CD4-positive, alpha-beta T cell (primary cell): Measurements from ENCODE around the gene ACAD11. TPM values are rescaled to one million over a fixed set of nuclear protein-coding genes. Genes with fewer than 3 reads are reported as not detected.

Experiments
- ATAC-seq: fragments of 200-7000 bp; cut with Tn5 transposase; one replicate; pipeline ENCODE4 v1.10.0; 2022; ENCODE audit warnings: mild to moderate bottlenecking; ENCODE audit not compliant: poor library complexity
- CTCF ChIA-PET: fragments of 350-600 bp; sonication (Branson Sonifier 250); formaldehyde crosslinking; loops from one replicate; lab custom pipeline; 2021; ENCODE audit warnings: antibody characterized with exemption, inconsistent platforms; lab: Charles Lee
- POLR2A ChIA-PET: fragments of 350-600 bp; sonication (Branson Sonifier 250); formaldehyde crosslinking; loops from one replicate; lab custom pipeline; 2021; ENCODE audit warnings: antibody characterized with exemption, inconsistent platforms; lab: Charles Lee
- DNase-seq, 14 experiments: peaks; one replicate each; pipeline ENCODE4 v3.0.0-alpha.2; 2013 to 2020; ENCODE audit warnings: mixed read lengths in 2 of 14
- H3K27ac ChIP-seq, 2 donors: one replicate each; pipeline versions ENCODE4 v1.5.1 to v1.7.0; 2013; ENCODE audit warnings: low read length in 2 of 2, low read depth in 1 of 2, mild to moderate bottlenecking in 1 of 2
- H3K27me3 ChIP-seq, 2 experiments: 1 replicate in 1 of 2; 2 replicates in 1 of 2; pipeline versions ENCODE4 v1.6.1 to v1.7.0; 2013; ENCODE audit warnings: low read length in 2 of 2, control low read depth in 1 of 2, mild to moderate bottlenecking in 1 of 2, moderate library complexity in 1 of 2; ENCODE audit not compliant: insufficient read depth in 2 of 2, control insufficient read depth in 1 of 2
- H3K36me3 ChIP-seq: one replicate; pipeline ENCODE4 v1.6.1; 2013; ENCODE audit warnings: low read length, control low read depth; ENCODE audit not compliant: insufficient read depth
- H3K4me1 ChIP-seq: one replicate; pipeline ENCODE4 v1.6.1; 2013; ENCODE audit warnings: low read length, control low read depth; ENCODE audit not compliant: insufficient read depth
- H3K4me3 ChIP-seq: one replicate; pipeline ENCODE4 v1.5.1; 2013; ENCODE audit warnings: mild to moderate bottlenecking, low read length, moderate library complexity
- H3K9me3 ChIP-seq, 2 experiments: 1 replicate in 1 of 2; 2 replicates in 1 of 2; pipeline versions ENCODE4 v1.6.1 to v1.7.0; 2013; ENCODE audit warnings: low read length in 2 of 2, mild to moderate bottlenecking in 2 of 2, control low read depth in 1 of 2, moderate library complexity in 1 of 2; ENCODE audit not compliant: control insufficient read depth in 1 of 2, insufficient read depth in 1 of 2
- H3K27ac Mint-ChIP-seq: one replicate; pipeline ENCODE4 v1.8.0; 2020; ENCODE audit warnings: mixed read lengths
- H3K27me3 Mint-ChIP-seq: one replicate; pipeline ENCODE4 v1.8.0; 2021; ENCODE audit warnings: mixed read lengths
- H3K36me3 Mint-ChIP-seq: one replicate; pipeline ENCODE4 v1.8.0; 2021; ENCODE audit warnings: low read depth, mixed read lengths
- H3K4me1 Mint-ChIP-seq: one replicate; pipeline ENCODE4 v1.8.0; 2021; ENCODE audit warnings: low read depth, mixed read lengths
- H3K4me3 Mint-ChIP-seq: one replicate; pipeline ENCODE4 v1.8.0; 2020; ENCODE audit warnings: mild to moderate bottlenecking, mixed read lengths
- H3K9me3 Mint-ChIP-seq: one replicate; pipeline ENCODE4 v1.8.0; 2020; ENCODE audit warnings: mixed read lengths
- intact Hi-C, 2 experiments: fragments of 100-400 bp; cut with DNase I in 1 of 2; cut with micrococcal nuclease in 1 of 2; formaldehyde crosslinking; loops; one replicate each; pipeline versions ENCODE4 v1.15.1 to v1.9.0; 2023 to 2025; cut with DNase I, micrococcal nuclease
- total RNA-seq, 174 experiments: library from RNA in 2 of 174; stranded (reverse) in 2 of 174; gene quantifications; one replicate each; pipeline ENCODE4 v1.2.3 and lab custom pipeline; 2021 to 2026
- TF ChIP-seq, protein P1 (sequence below): fragments of 200-600 bp; IDR thresholded peaks from one replicate; pipeline ENCODE4 v1.8.0; 2022; ENCODE audit warnings: antibody characterized with exemption, mild to moderate bottlenecking

The ACAD11 gene
- total RNA-seq, 2 experiments from 2014 or later: 26.6 to 27.9 TPM

DNA sequence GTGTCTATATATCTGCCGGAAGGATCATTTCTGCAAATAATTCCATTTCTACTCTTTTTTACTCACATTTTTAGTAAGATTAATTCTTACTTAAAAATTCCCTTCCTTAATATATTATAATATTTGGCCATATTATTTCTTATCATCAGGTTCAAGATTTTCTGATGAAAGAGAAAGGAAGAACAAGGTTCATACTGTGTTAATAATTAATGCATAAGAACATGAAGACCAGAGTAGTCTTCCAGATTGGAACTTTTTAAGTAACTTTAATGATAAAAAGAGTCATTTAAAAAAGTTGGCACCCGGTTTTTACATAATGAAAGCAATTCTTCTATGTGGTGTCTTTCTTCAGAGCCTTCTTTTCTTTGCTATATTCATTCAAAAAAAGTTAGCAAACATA, 61.9 kb downstream of the ACAD11 start:
- H3K36me3 Mint-ChIP-seq: peaks cover 66% of the 10 kb centered on the region
- peaks cover 8% of the 10 kb centered on the region for H3K36me3 ChIP-seq
- H3K4me1 ChIP-seq: no peaks in the 10 kb centered on the region
- ChIA-PET POLR2A (interaction anchor here (0.6 kb wide), 1 partner anchor 122 kb away, joined by 3 read pairs; no protein-coding TSS in a partner anchor), CTCF (no interaction called here)
- H3K4me1 Mint-ChIP-seq: no peaks in the 10 kb centered on the region
- no peaks in the 10 kb centered on the region for H3K9me3 Mint-ChIP-seq
- DNase-seq (no peak), ATAC-seq (no peak)
- no peak overlapping the region for H3K4me3 Mint-ChIP-seq
- H3K27me3 ChIP-seq: no peaks in the 10 kb centered on the region
- no peaks in the 10 kb centered on the region for H3K27me3 Mint-ChIP-seq
- intact Hi-C loops: no loop called here
- H3K27ac Mint-ChIP-seq: no peak overlapping the region
- H3K27ac ChIP-seq: no peak overlapping the region
- H3K4me3 ChIP-seq: no peak overlapping the region
- TF ChIP-seq, protein P1, sequence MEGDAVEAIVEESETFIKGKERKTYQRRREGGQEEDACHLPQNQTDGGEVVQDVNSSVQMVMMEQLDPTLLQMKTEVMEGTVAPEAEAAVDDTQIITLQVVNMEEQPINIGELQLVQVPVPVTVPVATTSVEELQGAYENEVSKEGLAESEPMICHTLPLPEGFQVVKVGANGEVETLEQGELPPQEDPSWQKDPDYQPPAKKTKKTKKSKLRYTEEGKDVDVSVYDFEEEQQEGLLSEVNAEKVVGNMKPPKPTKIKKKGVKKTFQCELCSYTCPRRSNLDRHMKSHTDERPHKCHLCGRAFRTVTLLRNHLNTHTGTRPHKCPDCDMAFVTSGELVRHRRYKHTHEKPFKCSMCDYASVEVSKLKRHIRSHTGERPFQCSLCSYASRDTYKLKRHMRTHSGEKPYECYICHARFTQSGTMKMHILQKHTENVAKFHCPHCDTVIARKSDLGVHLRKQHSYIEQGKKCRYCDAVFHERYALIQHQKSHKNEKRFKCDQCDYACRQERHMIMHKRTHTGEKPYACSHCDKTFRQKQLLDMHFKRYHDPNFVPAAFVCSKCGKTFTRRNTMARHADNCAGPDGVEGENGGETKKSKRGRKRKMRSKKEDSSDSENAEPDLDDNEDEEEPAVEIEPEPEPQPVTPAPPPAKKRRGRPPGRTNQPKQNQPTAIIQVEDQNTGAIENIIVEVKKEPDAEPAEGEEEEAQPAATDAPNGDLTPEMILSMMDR: no peak
- H3K9me3 ChIP-seq: no peaks in the 10 kb centered on the region

DNA sequence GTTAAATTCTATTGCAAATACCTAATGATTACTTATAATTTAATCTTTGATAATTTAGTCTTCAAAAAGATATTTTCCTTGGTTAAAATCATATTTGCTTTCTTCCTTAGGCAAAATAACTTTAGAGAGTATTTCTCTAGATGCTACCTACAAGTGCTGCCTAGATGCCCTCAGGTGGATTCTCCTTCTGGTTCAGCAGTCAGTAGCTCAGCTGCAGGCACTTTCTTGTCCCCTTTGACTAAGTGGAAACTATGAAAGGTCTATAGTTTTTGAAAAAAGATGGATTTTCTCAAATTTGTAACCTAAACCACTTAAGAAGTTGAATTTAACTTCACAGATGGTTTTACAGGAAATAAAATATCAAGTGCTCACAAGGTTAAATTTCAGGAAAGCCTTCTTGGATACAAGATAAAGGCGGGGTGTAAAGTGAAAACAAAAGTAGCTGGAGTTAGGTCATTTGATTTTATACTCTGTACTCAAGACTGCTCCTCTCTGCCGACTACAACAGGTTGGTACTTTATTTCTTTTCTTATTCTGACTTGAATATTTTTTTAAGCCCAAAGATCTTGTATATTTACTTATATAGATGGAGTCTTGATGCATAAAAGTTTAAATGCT, 62.7 kb downstream of the ACAD11 start, which contains the start of gene ACKR4:
Gene ACKR4 (plus strand): TSS at position 455 of the 618 bp plus-strand sequence. CDS start 3,128 bp downstream, outside the sequence.
- no peaks in the 10 kb centered on the region for H3K4me1 ChIP-seq
- H3K36me3 ChIP-seq: peaks cover 5% of the 10 kb centered on the region
- Mint-ChIP-seq H3K9me3 (no peaks in the 10 kb centered on the region), H3K4me3 (no peak within 1 kb of the TSS), H3K4me1 (no peaks in the 10 kb centered on the region), H3K27ac (no peak within 1 kb of the TSS), H3K36me3 (peaks cover 66% of the 10 kb centered on the region), H3K27me3 (no peaks in the 10 kb centered on the region)
- CTCF ChIA-PET: no interaction called here
- no peaks in the 10 kb centered on the region for H3K27me3 ChIP-seq
- no peaks in the 10 kb centered on the region for H3K9me3 ChIP-seq
- no peak for ATAC-seq
- TF ChIP-seq, protein P1: no peak
- POLR2A ChIA-PET: interaction anchor here (0.6 kb wide), 1 partner anchor 123 kb away, joined by 3 read pairs; no protein-coding TSS in a partner anchor
- no peak for DNase-seq
- intact Hi-C loops: no loop called here
- no peak within 1 kb of the TSS for H3K27ac ChIP-seq
- H3K4me3 ChIP-seq: no peak within 1 kb of the TSS

DNA sequence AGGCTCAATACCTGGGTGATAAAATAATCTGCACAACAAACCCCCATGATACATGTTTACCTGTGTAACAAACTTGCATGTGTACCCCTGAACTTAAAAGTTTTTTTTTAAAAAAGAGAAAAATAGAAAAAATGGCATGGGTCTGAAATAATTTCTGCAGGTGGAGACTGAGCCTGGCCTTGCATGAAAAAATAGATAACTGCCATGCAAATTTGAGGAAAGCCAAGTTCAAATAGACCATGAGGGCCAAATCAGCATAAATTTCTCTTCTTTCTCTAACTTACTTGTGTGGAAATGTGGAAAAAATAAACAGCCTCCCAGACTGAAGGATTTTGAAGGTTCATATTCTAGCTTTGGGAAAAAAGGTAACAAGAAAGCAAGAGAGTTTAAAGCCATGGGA, 63.3 kb downstream of the ACAD11 start:
- CTCF ChIA-PET: no interaction called here
- POLR2A ChIA-PET: no interaction called here
- no peaks in the 10 kb centered on the region for H3K27me3 Mint-ChIP-seq
- ATAC-seq: no peak
- no peaks in the 10 kb centered on the region for H3K4me1 ChIP-seq
- H3K9me3 ChIP-seq: no peaks in the 10 kb centered on the region
- H3K4me1 Mint-ChIP-seq: no peaks in the 10 kb centered on the region
- H3K27me3 ChIP-seq: no peaks in the 10 kb centered on the region
- H3K27ac ChIP-seq: no peak overlapping the region
- H3K9me3 Mint-ChIP-seq: no peaks in the 10 kb centered on the region
- peaks cover 5% of the 10 kb centered on the region for H3K36me3 ChIP-seq
- no peak overlapping the region for H3K27ac Mint-ChIP-seq
- H3K4me3 Mint-ChIP-seq: no peak overlapping the region
- H3K4me3 ChIP-seq: no peak overlapping the region
- intact Hi-C loops: no loop called here
- TF ChIP-seq, protein P1: no peak
- H3K36me3 Mint-ChIP-seq: peaks cover 71% of the 10 kb centered on the region
- no peak for DNase-seq
